ACHN (cell line): ENCODE data around the gene L2HGDH.
"Not testable (repeated sequence)": the region's sequence is repeated elsewhere in the genome, so short reads cannot be mapped to it uniquely, and the experiment has no call there.

Experiments used
- DNase-seq: peaks from one replicate; pipeline ENCODE4 v3.0.0-alpha.2; 2015
- in situ Hi-C: cut with HindIII; loops from 2 replicates; pipeline ENCODE4 v1.10.0; 2017; ENCODE audit warnings: low sequenced_read_pairs, low pct_ligation_motif_present, low pct_unique_long_range_greater_than_20kb

Gene L2HGDH

DNA sequence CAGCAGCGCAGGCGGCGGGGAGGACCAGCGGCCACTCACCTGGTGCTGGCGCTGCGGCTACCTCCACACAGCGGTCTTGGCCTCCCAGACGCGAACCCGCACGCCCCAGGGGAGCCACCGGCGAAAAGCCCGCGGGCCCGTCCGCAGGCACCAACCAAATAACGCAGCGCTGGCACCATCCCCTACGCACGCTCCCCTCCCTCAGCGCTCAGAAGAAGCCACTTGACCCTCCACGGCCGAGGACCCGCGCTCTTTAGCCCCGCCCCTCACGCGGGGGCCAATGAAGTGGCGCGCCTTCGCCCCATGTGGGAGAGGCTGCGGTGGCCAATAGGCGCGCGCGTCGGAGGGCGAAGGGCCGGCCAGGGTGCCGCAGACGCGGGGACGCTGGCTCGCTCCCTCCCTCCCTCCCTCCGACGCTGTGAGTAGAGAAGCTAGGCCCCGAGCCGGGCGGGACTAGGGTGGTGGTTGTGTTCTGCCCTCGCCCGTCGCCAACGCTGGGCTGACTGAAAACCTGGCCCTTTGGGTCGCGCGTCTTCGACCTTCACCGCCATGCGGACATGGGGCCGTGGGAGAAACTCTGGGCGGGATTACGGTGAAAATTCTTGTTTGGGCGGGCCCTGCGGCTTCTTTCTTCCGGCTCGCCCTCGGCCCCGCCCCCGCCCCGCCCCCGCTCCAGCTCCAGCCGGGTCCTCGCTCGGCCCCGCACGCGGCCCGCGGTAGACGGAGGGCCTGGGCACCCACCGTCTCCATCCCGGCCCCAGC lies at the start of gene L2HGDH, which contains the start of gene DMAC2L:
Gene L2HGDH (minus strand): TSS at position 258 of the 762 bp plus-strand sequence. CDS start 79 bp downstream, at position 179.
Gene DMAC2L (plus strand): TSS at position 353 of the 762 bp plus-strand sequence. CDS start 9,164 bp downstream, outside the sequence.
- in situ Hi-C loops: no loop called here
- DNase-seq: peak; percentile 93

DNA sequence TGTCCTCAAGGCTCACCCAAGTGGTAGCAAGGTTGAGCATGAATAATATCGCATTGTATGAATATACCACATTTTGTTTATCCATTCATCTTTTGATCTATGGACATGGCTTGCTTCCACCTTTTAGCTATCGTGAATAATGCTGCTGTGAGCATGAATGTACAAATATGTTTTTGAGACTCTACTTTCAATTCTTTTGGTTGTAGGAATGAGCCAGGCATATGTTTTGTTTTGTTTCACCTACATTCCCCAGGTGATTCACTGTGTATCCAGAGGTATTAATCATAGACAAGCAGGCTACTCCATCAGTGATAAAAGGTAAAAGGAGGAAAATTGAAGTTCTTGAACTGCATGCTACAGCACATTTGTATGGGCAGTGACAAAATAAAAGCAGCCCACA lies 48.8 kb upstream of the L2HGDH start:
- in situ Hi-C loops: no loop called here

DNA sequence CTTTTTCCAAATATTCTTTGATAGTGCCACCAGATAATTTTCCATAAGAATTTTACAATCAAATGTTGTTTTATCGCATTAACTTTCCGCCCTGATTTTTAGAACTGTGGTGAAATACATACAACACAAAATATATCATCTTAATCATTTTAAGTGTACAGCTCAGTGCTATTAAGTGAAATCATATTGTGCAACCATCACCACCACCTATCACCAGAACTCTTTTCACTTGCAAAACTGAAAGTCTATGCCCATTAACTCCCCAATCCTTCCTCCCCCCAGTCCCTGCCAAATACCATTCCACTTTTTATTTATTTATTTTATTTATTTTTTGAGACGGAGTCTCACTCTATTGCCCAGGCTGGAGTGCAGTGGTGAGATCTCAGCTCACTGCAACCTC lies 48.1 kb upstream of the L2HGDH start:
- no peak for DNase-seq
- in situ Hi-C loops: no loop called here

More for the DNA sequence above, 48.8 kb upstream of the L2HGDH start:
- DNase-seq: no peak

DNA sequence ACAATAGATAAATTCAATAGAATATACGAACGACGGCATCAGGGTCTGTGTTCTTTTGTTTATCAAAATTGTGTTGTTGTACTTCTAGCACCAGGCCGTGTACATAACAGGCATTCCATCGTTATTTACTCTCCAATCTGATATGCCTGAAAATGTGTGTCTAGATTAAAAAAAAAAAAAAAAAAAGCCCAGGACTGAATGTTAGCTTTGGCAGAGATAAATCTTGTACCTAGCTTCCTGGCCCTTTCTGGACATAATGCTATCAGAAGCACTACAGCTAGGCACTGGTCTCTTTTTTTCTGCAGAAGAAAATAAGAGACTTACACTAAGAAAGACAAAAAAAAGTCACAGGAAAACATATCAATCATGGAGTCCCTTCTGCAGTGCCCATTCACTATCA lies 47.6 kb upstream of the L2HGDH start:
- no peak for DNase-seq
- in situ Hi-C loops: no loop called here

DNA sequence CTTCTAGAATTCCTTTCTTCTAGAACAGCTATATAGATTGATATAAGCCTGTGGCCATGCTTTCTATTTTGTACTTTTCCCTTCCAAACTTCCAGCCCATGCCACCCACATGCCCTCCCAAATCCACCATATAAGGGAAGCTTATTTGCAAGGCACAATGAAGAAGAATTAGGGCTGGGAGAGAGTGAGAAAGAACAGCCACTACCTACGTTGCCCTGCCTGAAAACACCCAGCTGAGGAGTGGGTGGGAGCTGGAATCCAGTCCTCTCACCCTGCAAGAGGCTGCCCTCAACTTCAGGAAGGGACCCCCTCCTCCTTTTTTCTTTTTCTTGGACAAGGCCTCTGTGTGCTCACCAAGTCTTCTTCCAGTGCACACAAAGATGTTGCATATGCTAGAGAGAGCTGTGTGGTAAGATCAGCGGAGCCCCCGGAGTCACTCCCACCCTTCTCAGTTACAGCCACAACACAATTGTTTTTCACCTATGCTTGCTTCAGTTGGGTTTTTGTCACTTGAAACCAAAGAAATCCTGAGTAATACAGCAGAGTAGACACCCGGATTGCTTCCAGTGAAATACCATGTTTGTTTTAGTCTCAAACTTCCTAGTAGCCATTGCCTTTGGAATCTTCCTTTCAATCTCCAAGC lies 45.8 kb upstream of the L2HGDH start:
- no peak for DNase-seq
- in situ Hi-C loops: no loop called here

DNA sequence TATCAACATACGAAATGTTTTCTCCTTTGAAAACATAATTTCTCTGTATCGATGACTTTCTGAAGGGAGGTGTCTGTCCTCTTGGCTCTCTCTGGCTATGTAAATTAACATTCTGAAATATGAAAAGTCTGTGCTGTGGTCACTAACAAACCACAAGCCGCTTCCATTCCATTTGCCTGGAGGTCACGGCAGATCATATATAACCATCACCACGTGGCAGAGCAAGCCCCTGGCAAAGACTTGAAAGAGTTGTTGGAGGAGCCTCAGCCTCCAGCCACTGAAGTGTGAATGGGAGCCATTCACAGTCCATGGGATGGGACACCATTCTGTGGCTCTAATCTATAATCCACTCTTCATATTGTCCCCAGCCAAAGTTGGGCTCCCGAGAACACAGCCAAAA lies 45.1 kb upstream of the L2HGDH start:
- in situ Hi-C loops: no loop called here
- no peak for DNase-seq

DNA sequence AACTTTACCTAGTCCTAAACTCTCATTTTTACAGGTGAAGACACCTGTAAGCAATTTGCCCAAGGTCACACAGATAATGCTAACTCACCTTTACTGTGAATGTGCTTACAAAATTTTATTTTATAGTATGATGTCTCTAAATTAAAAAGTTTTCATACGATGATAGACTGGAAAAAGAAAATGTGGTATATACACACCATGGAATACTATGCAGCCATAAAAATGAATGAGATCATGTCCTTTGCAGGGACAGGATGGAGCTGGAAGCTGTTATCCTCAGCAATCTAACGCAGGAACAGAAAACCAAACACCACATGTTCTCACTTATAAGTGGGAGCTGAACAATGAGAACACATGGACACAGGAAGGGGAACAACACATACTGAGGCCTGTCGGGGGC lies 44.3 kb upstream of the L2HGDH start:
- DNase-seq, in situ Hi-C loops: not testable (repeated sequence)

DNA sequence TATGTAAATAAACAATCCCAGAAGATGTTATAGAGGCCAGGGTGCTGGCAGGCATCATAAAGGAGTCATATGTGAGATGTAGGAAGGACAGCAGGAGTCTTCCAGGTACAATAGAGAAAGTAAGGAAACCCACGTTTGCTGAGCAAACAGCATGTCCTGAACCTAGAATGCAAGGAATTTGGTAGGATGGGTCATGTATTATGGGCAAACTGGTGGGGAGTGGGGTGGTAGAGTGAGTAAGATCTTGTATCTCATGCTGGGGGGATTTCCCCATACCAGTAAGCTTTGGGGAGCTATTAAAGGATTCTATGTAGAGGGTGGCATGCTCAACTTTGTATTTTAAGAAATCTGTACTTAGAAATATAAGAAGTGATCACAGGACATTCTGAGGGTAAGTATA lies 43.7 kb upstream of the L2HGDH start:
- in situ Hi-C loops: no loop called here
- DNase-seq: no peak

DNA sequence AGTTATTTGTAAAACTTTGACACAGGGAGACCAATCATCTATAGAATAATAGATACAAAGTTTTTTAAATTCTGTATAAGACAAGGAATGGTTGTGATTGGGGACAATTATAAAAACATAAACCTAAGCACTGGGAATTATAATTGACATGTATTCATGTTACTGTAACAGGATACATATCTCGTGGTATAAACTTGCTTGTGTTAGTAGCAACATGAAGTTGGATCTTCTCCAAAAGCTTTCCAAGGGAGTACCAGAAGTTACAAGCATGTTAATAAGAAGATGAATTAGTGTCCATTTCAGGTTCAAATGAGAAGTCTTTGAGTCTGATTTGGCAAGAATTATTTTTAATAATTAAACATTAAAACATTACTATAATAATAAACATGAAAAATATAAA lies 42.5 kb upstream of the L2HGDH start:
- in situ Hi-C loops: no loop called here

DNA sequence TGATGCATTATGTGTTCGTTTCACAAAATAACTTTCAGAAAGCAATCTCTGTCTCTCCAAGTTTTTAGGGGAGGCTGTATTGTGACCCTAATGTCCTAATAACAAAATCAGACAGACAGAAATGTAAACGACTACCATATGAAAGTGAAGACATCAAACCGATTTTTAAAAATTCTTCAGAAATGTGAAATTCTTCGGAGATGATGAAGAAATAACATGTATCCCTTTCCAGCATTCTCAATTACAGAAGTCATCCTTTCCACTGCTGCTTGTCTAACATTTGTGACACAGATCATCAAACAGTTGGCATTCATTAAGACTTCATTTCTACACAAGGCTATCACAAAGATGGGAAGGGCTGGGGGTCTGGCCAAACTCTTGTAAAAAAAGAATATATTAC lies 41.1 kb upstream of the L2HGDH start:
- no peak for DNase-seq
- in situ Hi-C loops: no loop called here

More for the DNA sequence above, 42.5 kb upstream of the L2HGDH start:
- DNase-seq: no peak

DNA sequence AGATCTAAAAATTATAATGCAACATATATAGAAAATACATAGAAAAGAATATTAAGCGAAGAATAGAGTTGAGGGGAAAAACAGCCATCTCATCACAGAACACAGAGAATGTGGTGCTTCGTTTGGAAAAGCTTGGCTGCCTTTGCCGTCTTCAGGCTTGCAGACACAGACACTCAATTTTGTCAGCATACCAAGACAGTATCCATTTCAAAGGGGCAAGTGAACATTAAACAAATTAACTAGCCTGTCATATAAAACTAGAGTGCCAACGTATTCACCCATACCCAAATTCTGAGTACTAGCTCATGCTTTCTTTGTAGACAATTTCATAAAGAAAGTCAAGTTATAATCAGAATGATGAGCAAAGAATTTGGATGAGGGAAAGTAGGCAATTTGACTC lies 40.6 kb upstream of the L2HGDH start:
- no peak for DNase-seq
- in situ Hi-C loops: no loop called here

DNA sequence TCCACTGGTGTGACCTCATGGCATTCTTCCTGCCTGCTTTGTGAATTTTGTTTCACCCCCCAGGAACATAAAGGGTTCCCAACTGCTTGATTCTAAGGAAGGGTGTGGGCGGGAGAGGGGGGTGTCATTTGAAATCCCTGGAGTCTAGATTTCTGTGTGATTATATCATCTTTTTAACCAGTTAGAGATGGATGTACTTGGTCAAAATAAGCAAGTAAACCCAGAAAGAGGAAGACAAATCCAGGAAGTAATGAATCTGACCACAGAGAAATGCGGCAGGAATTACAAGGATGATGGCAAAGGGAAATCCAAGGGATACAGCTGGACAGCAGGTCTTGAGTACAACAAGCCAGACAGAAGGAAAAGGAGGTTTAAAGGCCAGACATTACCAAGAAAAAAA lies 38.9 kb upstream of the L2HGDH start:
- in situ Hi-C loops: no loop called here
- no peak for DNase-seq

DNA sequence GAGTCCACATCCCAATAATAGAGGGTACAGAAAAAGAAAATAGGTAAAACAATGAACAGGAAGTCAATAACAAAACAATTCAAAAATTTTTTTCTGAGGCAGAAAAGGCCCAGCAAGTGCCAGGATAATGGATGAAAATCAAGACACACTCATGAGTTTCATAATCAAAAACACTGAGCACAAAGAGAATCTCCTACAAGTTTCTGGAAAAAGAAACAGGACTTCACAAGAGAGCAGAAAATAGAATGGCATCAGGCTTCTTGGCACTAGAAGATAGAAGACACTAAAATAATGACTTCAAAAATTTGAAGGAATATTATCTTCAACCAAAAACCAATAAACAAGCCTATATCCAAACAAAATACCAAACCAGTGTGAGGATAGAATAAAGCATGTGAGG lies 36.9 kb upstream of the L2HGDH start:
- in situ Hi-C loops: no loop called here
- no peak for DNase-seq

DNA sequence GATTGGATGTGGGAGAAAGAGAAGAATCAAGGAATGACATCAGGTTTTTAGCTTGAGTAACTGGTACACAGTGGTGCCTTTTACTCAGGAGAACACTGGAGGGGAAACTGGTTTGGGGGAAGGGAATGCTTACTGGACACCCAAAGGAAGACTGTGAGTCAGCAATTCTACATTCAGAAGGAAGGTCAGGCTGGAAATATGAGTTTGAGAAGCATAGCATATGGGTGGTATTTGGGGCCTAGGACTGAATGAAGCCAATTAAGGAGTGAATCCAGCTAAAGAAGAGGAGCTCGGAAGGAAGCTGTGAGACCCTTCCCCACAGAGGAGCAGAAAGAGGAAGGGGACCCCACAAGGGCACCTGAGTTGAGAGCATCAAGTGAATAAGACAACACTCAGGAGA lies 35.5 kb upstream of the L2HGDH start:
- DNase-seq: peak; percentile 32
- in situ Hi-C loops: no loop called here

DNA sequence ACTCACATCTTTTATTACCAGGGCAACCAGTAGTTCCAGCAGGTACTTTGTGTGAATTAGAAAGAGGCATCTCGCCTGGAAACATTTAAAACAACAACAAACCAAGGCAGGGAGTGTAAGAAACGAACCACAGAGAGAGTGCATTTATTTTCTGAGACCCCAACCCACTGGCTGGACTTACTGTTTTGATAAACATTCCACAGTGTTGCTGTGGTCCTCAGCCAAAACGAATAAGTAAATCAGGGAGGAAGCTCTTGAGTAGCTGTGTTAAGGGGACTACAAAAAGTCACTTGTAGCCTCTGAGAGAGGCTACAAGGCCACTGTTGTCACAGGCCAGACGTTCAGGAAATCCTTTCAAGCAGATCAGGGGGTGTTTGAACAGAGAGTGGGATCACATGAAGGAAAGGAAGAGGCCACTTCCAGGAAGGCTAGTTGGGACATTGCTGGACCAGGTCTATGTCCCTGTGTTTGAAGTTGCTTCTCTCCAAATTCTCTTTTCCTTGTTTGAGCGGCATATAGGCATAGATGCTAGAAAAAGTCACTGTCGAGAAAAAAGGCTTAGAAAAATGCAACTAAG lies 33.9 kb upstream of the L2HGDH start:
- in situ Hi-C loops: no loop called here
- no peak for DNase-seq

DNA sequence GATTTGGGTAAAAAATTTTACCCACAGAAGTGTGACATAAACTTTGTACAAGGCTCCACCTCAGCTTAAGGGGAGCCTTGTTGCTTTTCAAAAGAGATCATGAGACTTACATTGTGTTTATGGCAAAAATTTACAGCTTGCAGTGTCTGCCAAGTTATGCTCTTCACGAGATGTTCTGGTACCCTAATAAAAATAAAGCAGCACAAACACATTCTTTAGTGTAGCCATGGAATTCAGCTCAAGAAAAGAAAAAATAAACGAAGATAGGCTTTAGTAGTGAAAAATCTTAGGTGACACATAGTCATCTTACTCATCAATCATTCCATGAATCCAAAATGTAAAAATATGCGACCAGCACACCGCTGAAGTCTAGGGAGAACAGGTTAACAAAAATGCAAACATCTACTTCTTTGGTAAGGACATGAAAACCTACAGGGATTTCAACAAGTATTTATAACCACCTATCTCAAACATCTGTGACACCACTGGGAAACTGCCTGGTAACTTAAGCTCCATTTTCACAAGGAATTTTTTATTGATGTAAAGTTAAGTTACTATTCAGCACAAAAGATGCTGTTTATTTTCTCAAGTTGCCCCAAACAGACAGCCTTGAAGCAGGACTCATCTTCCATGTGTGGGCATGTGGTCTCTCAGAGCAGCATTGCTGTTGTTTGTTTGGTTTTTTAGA lies 33.0 kb upstream of the L2HGDH start:
- DNase-seq: no peak
- in situ Hi-C loops: no loop called here

DNA sequence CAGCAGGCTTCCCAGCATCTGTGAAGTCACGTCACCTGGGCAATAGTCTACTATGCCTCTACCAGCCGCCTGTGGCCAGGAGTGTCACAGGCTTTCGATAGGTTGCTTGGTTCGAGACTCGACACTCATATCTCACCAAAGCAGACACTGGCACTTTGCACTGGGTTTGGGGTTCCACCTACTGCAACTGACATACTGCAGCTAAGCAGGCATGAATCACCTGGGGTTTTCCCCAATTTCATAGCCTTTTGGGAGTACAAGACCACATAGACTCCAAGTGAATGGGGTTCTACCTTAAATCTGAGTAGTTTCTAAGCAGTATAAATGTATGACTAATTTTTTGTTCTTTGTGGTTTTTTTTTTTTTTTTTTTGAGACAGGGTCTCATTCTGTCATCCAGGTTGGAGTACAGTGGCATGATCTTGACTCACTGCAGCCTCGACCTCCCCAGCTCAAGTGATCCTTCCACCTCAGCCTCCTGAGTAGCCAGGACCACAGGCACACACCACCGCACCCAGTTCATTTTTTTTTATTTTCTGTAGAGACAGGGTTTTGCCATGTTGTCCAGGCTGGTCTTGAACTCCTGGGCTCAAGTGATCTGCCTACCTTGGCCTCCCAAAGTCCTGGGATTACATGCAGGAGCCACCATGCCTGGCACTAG lies 32.2 kb upstream of the L2HGDH start:
- DNase-seq: no peak
- in situ Hi-C loops: no loop called here

DNA sequence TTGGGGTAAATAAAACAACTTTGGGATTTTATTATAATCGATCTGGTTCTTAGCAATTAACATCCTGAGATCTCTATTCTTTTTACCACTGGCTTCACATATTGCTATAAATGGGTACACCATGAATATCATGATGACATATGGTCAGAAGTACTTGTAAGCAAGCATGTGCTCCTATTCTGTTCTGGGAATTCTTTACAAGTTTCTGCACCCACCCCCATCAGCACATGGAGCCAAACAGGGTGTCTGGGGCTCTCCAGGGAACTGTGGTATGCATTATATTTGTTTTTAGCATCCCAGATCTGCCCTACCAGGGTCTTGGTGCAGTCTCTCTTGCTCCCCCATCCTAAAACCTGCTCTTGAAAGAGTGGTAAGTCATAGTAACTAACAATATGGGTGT lies 31.4 kb upstream of the L2HGDH start:
- no peak for DNase-seq
- in situ Hi-C loops: no loop called here
